GM21423 (cell line): ENCODE results near the gene CDH10.

Source experiments
- ATAC-seq: cut with Tn5 transposase; IDR thresholded peaks from one replicate; pipeline ENCODE4 v1.9.1; 2021; ENCODE audit warnings: mild to moderate bottlenecking, moderate library complexity; ENCODE audit not compliant: unreplicated experiment

The CDH10 gene

GRCh38 chr5:24606971-24607370 is 37.8 kb downstream of the CDH10 start:
- ATAC-seq, result no peak

- no peak for ATAC-seq
Measured at GRCh38 chr5:24602188-24602587, 42.6 kb downstream of the CDH10 start.

GRCh38 chr5:24598956-24599355 is 45.8 kb downstream of the CDH10 start:
- ATAC-seq, result no peak

DNA sequence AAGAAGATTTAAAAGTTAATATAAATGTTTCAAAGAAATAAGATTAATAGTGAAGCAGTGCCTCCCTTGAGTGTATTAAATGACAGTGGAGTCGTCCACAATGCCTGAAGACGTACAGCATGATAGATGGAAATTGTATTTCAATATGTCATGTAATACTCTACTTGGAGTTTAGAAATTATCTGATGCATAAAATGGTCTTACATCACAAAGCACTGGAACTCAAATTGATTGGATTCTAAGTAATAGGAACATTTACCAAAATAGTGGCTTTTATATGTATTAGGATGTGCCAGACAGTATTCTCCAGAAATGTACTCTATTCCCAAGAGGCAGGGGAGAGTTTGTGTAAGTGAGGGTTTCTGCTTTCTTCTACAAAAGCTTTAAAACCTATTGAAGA is 49.4 kb downstream of the CDH10 start:
- ATAC-seq, result no peak

GRCh38 chr5:24591426-24591825 is 53.4 kb downstream of the CDH10 start:
- no peak for ATAC-seq

- ATAC-seq, result no peak
Measured at GRCh38 chr5:24589566-24589965, 55.2 kb downstream of the CDH10 start.

GRCh38 chr5:24585751-24586150 is 59.0 kb downstream of the CDH10 start:
- ATAC-seq, result no peak

DNA sequence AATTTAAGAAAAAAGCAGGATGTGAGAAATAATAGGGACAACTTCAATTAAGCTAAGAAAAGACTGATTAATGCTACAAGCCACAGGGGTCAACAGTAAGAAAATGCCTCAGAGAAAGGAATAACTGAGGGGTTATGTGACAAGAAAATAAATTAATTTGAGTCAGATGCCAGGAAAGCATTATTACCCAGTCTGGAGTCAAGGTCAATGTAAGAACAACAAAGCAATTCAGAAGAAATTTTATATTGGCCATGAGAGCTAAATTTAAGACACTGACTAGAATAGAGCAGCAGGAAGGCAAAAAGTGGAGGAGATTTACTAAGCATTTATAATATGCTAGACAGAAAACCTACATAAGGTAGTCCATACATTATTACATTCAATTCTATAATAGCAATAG is 73.5 kb downstream of the CDH10 start:
- ATAC-seq, result no peak

GRCh38 chr5:24566933-24567332 is 77.8 kb downstream of the CDH10 start:
- ATAC-seq, result no peak

GRCh38 chr5:24555229-24555628 is 89.5 kb downstream of the CDH10 start:
- no peak for ATAC-seq

DNA sequence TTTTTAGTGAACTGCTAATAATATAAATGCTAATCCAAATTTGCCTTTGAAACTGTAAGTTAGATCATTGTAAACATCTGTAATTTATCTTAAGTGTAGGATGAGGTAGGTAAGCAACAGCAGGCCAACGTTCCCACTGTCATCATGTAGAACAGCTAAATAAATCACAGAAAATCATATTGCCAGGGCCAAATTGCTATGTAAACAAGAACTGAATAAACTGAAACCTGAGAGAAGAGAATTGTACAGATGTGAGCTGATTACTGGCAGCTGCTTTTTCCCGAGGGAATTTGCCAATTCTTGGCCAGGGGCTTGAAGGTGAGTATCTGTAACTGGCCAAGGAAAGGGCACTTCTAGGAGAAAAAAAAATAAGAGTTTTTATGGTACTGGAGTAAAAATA is 97.6 kb downstream of the CDH10 start:
- no peak for ATAC-seq

DNA sequence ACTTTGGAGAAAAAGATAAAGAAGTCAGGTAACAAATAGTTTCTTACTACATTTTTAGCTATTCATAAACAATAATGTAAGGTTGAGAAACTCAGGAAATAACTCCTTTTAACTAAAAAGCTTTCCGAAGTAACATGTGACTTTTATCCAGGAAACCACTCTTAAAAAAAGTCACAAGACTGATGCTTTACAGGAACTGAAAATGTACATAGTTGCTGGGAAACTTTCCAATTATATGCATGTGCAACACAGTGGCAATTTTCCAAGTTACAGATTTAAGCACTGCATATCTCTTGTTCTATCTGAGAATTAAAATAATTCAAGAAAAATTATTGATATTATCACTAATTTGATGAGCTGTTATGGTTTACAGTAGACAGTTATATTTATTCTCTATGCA is 105.2 kb downstream of the CDH10 start:
- no peak for ATAC-seq

GRCh38 chr5:24538346-24538745 is 106.4 kb downstream of the CDH10 start:
- no peak for ATAC-seq

- ATAC-seq, result no peak
Measured at GRCh38 chr5:24535646-24536045, 109.1 kb downstream of the CDH10 start.

DNA sequence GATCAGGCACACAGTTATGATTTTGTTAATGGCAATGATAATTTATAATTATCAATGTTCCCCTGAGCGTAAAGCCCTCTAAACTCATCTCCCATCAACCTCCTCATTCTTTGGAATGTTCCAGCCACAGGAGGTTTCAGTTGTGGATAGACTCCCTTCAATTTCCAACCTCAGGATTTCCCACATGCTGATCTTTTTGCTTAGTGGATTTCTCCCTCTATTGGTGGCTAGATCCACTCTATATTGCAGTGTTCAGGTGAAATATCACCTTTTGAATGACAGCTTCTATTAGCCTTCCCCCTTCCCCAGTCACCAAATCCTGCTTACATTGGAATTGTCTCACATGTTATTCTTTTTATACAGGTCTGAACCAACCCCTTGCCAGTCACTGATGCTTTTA is 113.9 kb downstream of the CDH10 start:
- no peak for ATAC-seq

GRCh38 chr5:24525414-24525813 is 119.4 kb downstream of the CDH10 start:
- ATAC-seq, result no peak

GRCh38 chr5:24512423-24512822 is 132.4 kb downstream of the CDH10 start:
- ATAC-seq, result no peak

DNA sequence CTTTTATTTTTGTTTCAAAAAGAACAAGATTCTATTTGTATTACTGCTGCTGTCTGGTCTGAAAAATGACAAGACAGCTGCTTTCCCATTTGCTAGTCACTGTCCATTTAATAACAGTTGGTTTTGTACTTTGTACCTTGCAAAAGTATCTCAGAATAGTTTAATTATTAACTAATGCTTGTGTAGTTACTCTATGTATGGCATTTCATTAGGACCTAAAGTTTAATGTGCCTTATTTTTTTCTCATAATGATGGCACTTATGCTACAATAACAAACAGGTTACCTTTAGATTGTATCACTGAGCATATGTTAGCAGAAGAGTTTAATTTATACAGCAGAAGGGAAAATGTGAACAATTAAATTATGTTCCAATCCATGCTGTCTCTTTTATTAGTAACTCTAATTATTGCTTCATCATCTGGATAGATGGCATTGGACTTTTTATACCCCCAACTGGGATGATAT is 134.2 kb downstream of the CDH10 start:
- no peak for ATAC-seq

DNA sequence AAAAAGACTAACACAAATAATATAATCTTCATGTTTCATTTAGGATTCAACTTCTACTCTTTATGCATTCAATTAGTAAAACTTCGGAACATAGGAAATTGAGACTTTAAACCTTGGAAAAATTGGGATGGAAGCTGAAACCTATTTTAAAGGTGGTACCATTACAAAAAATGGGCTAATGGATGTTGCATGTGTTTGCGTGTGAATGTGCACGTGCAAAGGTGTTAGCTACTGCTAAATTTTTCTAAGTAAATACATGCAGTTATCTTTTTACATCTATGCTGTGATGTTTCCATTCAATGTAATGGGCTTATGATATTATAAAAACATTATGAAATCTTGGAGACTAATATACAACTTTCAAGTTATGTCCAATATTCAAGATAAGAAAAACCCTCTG is 134.8 kb downstream of the CDH10 start:
- no peak for ATAC-seq

DNA sequence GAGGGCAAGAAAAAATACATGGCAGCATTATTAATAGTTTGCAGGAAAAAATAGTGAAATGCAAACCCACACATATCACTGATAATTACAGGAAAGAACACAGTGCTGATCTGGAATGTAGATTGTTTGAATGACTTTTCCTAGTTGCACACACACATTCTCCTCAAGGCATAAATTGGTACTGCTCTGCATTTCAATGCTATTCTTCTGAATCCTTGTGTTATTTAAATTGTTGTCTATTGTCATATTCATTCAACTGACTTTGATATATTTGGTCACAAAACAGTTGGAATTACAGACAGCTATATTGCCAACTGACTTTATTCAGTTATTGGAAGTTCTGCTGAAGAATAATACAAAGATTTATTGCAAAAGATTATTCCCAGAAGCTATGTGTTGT is 139.5 kb downstream of the CDH10 start:
- no peak for ATAC-seq

DNA sequence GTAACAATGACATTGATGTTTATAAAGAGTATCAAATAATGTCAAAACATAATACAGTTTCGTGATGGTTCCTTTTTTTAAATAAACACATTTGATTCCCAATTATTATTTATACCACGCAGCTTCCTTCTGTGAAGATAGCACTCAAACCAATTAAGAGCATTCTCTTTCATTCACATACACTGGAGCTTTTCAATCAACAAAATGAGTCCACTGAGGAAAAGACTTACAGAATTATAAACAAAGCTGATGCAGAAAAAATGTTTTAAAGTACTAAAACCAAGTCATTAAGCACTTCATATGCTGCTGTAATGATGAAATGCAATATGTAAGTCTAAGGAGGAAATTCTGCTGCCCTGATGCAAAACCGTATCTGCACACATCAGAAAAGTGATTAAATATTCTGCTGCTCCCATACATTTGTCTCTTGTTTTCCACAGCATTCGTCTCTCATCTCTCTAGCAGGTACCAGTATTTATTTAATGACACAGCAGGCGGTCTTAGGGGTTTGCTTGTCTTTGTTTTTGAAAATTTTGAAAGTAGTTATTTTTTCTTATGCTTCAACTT is 147.1 kb downstream of the CDH10 start:
- no peak for ATAC-seq

DNA sequence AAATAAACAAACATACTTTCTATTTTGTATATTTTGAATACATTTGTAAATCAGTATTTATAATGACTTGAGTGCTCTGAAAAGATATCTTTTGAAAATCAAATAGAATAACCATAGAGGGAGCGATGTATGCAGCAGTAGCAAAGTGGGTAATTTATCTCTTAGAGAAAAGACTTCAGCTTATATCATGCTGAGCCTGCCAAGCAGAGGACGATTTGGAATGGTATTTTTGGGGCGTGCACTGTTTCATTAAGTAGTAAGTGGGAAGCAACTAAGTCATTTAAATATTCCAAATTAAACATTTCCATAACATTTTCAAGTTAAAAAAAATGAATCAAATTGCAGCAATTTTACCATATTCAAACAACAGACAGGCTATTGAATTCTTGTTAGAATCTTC is 147.6 kb downstream of the CDH10 start:
- no peak for ATAC-seq

- no peak for ATAC-seq
Measured at GRCh38 chr5:24496268-24496667, 148.5 kb downstream of the CDH10 start.

DNA sequence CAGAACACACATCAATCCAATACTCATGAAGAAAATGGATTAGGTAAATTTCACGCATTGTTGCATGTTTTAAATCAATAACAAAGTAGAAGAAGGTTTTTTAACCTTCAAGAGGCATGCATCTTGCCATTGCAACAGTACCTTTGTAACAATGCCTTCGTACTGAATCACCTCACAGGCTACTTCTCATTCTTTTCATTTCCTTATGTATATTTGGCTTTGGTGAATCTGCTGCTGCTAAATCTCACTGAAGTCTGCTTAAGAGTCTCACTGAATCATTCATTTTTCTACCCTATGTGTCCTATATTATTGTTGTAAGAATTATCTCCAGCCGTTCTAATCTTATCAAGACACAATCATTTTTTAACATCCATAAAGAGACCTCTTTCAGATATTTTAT is 152.5 kb downstream of the CDH10 start:
- no peak for ATAC-seq
